A673 (cell line): ENCODE results near the gene GOLGA6C.

Source experiments
- CTCF ChIP-seq: fragments of 300-800, 200-600 bp; sonication (generic); conservative IDR thresholded peaks from 2 replicates; pipeline ENCODE4 v1.5.1; 2017; ENCODE audit warnings: low read depth, mild to moderate bottlenecking, antibody characterized with exemption, low read length, moderate library complexity, mixed read lengths
- EZH2 ChIP-seq: fragments of 200-600 bp; sonication (generic); IDR thresholded peaks from 2 replicates; pipeline ENCODE4 v1.6.1; 2017; ENCODE audit warnings: borderline replicate concordance, low read depth, mild to moderate bottlenecking, mixed read lengths, antibody characterized with exemption, low read length; ENCODE audit not compliant: poor library complexity, severe bottlenecking

GRCh38 chr15:75217012-75217411 lies 41.1 kb upstream of the GOLGA6C start:
- TF ChIP-seq EZH2 (no peak), CTCF (no peak)
